Measurements from ENCODE around the gene SLC12A9.

Gene SLC12A9

DNA sequence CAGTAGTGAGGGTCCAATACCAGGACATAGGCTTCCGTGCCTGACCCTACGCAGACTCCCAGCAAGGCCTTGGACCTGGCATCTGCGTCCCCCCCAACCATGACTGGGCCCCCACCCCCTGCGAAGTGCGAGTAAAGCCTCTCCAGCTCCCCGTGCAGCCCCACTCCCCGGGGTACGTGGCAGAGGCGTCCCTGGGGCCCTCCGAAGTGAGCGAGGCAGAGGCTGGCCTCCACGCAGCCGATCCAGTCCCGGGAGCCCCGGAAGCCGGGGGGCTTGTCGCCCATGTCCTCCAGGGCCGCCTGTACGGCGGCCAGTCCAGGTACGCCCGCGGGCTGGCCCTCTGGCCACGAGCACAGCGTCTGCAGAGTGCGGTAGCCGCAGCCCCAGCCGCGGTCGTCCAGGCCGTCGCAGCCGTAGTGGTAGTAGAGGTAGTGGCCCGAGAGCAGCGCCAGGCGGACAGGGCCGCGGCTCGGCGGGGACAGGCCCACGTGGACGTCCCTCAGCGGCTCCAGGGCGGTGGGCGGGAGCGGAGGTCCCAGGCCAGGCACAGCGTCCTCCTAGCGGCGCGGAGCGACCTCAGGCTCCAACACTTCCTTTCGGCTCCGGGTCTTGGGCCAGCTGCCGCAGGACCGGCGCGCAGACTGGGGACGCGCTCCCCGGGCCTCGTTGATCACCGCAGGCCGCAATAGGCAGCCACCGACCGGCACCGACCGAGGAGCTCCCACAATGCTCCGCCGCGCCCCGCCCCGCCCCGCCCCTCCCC, 36.7 kb downstream of the SLC12A9 start, which contains the start of gene UFSP1:
UFSP1 (minus strand) TSS at position 728 of the 763 bp plus-strand sequence; CDS start at position 284, 444 bp downstream.
- no peak for DNase-seq (ENCODE audit: low read depth)
- TF ChIP-seq POLR2A (IDR thresholded peaks at IDR 0.05; ENCODE audit: extremely low read depth, insufficient read length) (no peak), MYC (IDR thresholded peaks at IDR 0.05; ENCODE audit: low read depth, low read length) (peak; percentile 83)
- TF ChIP-seq, protein P1, sequence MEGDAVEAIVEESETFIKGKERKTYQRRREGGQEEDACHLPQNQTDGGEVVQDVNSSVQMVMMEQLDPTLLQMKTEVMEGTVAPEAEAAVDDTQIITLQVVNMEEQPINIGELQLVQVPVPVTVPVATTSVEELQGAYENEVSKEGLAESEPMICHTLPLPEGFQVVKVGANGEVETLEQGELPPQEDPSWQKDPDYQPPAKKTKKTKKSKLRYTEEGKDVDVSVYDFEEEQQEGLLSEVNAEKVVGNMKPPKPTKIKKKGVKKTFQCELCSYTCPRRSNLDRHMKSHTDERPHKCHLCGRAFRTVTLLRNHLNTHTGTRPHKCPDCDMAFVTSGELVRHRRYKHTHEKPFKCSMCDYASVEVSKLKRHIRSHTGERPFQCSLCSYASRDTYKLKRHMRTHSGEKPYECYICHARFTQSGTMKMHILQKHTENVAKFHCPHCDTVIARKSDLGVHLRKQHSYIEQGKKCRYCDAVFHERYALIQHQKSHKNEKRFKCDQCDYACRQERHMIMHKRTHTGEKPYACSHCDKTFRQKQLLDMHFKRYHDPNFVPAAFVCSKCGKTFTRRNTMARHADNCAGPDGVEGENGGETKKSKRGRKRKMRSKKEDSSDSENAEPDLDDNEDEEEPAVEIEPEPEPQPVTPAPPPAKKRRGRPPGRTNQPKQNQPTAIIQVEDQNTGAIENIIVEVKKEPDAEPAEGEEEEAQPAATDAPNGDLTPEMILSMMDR (IDR thresholded peaks at IDR 0.05; ENCODE audit: low read depth, low read length), result no peak
- TF ChIP-seq, protein P2, sequence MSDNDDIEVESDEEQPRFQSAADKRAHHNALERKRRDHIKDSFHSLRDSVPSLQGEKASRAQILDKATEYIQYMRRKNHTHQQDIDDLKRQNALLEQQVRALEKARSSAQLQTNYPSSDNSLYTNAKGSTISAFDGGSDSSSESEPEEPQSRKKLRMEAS (IDR thresholded peaks at IDR 0.05; ENCODE audit: low read depth, low read length), result peak; percentile 95
- peak within 1 kb of the TSS; percentile 92 for H3K4me3 ChIP-seq (ENCODE audit: low read depth, low read length)

DNA sequence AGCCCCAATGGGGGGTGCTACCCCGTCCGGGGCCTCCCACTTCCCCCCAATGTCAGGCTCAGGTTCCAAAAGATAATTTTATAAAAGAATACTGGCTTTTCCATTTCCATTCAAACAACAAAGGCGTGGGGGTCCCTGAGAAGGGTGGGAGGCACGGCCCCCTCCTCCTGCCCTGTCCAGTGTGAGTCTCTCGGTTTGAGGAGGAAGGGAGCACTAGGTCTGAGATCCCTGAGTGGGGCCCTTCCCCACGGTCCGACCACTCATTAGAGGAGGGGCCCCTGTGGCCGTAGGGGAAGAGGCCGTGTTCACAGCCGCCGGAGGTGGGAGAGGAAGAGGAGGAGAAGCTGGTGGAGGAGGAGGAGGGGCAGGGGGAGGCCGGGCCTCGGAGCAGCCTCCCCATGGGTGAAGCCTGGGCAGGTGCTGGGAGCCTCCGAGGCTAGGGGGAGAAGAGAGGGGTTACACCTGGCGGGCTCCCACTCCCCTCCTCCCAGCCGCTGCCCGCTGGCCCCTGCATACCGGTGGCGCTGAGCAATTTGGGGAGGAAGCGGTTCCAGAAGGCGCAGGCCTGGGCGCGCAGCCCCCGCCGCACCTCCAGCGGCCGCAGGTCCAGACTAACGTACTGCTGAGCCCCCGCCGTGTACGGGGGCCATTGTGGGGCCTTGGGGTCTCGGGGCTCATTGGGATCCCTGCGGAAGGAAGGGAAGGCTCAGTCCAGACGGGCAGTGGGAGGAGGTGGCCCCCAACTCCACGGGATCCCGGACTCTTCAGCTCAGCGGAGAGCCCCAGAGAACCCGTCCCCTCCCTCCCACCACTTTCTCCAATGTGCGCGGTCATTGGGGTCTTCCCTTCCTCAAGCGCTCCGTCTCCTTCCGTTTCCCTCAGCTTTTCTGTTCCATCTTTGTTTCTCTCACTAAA, 38.4 kb downstream of the SLC12A9 start:
- peak; percentile 67 for DNase-seq (ENCODE audit: low read depth)
- TF ChIP-seq, protein P2 (IDR thresholded peaks at IDR 0.05; ENCODE audit: low read depth, low read length), result no peak
- peak; percentile 1; the same call in 1 of the 2 replicates for TF ChIP-seq MYC (IDR thresholded peaks at IDR 0.05; ENCODE audit: low read depth, low read length)
- peak overlapping the region; percentile 65 for H3K4me3 ChIP-seq (ENCODE audit: low read depth, low read length)

DNA sequence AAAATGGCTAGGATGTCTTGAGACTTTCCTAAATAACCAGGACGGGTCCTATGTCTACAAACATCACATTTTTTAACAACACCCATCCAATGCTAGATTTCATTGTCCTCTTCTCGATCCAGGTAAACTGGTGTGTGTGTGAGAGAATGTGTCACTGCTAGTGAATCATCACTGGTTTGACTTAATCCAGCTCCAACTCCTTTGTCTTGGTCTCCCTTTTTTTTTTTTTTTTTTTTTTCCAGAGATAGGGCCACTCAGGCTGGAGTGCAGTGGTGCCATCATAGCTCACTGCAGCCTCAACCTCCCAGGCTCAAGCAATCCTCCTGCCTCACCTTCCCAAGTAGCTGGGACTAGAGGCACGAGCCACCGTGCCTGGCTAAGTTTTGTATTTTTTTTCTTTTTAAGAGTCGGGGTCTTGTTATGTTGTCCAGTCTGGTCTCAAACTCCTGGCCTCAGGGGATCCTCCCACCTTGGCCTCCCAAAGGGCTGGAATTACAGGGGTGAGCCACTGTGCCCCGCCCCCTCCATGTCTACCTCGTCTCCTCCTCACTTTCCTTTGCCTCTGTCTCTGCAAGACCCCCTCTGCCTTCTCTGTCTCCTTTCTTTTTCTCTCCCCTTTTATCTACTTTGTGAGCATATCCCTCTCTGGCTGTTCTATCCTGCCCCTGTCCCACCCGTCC, 39.2 kb downstream of the SLC12A9 start:
- no peak for DNase-seq (ENCODE audit: low read depth)
- TF ChIP-seq, protein P2 (IDR thresholded peaks at IDR 0.05; ENCODE audit: low read depth, low read length), result no peak
- TF ChIP-seq, protein P1 (IDR thresholded peaks at IDR 0.05; ENCODE audit: low read depth, low read length), result no peak
- TF ChIP-seq POLR2A (IDR thresholded peaks at IDR 0.05; ENCODE audit: extremely low read depth, insufficient read length) (no peak), MYC (IDR thresholded peaks at IDR 0.05; ENCODE audit: low read depth, low read length) (no peak)
- H3K4me3 ChIP-seq (ENCODE audit: low read depth, low read length), result no peak overlapping the region

DNA sequence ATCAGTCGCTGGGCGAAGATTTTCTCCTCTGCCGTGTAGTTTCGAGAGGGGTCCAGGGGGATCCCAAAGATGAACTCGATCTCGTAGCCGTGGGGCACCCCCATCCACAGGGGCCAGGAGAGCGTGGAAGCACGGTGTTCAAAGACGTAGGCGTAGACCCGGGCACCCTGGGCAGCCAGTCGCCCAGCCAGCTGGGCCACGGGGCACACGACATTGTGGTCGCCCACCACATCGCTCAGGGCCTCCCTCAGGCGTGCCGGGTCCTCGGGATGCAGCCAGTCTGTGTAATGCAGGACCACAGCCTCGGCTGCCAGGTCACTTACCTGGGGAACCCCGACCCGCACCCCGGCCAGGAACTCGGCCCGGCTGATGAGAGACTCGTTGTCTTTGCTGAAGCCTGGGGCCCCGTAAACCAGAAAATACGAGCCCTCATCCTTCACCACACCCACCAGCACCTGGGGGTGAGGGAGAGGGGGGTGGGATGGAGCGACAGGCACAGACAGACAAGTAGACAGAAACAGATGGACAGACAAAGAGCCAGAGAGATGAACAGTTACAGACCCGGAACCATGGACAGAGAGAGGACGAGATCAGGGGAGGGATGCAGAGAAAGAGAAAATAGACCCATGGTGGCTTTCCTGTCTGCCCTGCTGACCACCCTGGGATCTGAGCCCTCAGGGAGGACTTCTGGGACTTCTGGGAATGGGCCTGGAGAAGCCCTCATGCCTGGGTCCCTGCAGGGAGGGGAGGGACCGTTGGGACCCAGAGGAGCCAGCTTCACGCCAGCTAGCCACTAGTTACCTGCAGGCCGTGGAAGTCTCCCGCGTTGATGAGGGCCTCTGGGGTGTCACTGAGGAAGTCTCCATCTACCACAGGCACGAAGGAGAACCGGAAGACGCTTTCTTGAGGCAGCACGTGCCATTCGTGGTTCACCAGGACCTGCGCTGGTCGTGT, 40.1 kb downstream of the SLC12A9 start:
- TF ChIP-seq MYC (IDR thresholded peaks at IDR 0.05; ENCODE audit: low read depth, low read length), result no peak
- TF ChIP-seq, protein P1 (IDR thresholded peaks at IDR 0.05; ENCODE audit: low read depth, low read length), result no peak
- no peak for TF ChIP-seq POLR2A (IDR thresholded peaks at IDR 0.05; ENCODE audit: extremely low read depth, insufficient read length)
- TF ChIP-seq, protein P2 (IDR thresholded peaks at IDR 0.05; ENCODE audit: low read depth, low read length), result no peak
- peak; percentile 22 for DNase-seq (ENCODE audit: low read depth)
- no peak overlapping the region for H3K4me3 ChIP-seq (ENCODE audit: low read depth, low read length)

DNA sequence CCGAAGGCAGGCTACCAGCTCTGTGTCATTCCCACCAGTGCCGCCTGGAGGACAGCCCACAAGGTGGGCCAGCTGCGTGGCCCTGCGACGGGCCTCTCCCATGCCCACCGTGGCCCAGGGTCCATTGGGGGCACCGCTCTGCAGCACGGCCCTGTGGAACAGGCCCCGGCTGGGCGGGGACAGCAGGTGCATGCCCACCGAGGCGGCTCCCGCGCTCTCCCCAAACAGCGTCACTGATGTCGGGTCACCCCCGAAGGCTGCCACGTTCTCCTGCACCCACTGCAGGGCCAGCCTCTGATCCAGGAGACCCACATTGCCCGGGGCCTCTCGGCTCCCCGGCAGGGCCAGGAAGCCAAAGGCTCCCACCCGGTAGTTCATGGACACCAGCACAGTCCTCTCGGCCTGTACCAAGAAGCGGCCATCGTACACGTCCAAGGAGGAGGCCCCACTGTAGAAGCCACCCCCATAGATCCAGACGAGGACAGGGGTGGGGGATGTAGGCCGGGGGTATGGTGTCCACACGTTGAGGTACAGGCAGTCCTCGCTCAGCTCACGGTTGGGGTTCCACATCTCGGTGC, 40.9 kb downstream of the SLC12A9 start:
- TF ChIP-seq, protein P2 (IDR thresholded peaks at IDR 0.05; ENCODE audit: low read depth, low read length), result no peak
- TF ChIP-seq POLR2A (IDR thresholded peaks at IDR 0.05; ENCODE audit: extremely low read depth, insufficient read length) (no peak), MYC (IDR thresholded peaks at IDR 0.05; ENCODE audit: low read depth, low read length) (no peak)
- TF ChIP-seq, protein P1 (IDR thresholded peaks at IDR 0.05; ENCODE audit: low read depth, low read length), result no peak
- DNase-seq (ENCODE audit: low read depth), result no peak
- H3K4me3 ChIP-seq (ENCODE audit: low read depth, low read length), result no peak overlapping the region
